CD14-positive monocyte (primary cell): ENCODE data around the gene ASS1. TPM values are rescaled to one million over a fixed set of nuclear protein-coding genes. Genes with fewer than 3 reads are reported as not detected.
A peak's percentile ranks its signal among the peaks of the same experiment; 100 is the strongest.

Source experiments
- DNase-seq, 3 donors: peaks; one replicate each; pipeline ENCODE4 v3.0.0-alpha.2; 2011 to 2022
- H2AFZ ChIP-seq: 2 replicates; pipeline ENCODE4 v1.6.0; 2012; ENCODE audit warnings: mild to moderate bottlenecking, low read depth, low read length, inconsistent platforms; ENCODE audit not compliant: insufficient read depth, poor library complexity, severe bottlenecking
- H3K27ac ChIP-seq, 2 donors: 1 replicate in 1 of 2; 2 replicates in 1 of 2; pipeline ENCODE4 v1.5.1; 2012 to 2013; ENCODE audit warnings: low read length in 2 of 2, control low read depth in 1 of 2, inconsistent platforms in 1 of 2, low read depth in 1 of 2, mild to moderate bottlenecking in 1 of 2
- H3K27me3 ChIP-seq, 2 donors: one replicate each; pipeline versions ENCODE4 v1.6.0 to v1.6.1; 2011 to 2013; ENCODE audit warnings: low read length in 2 of 2; ENCODE audit not compliant: control insufficient read depth in 2 of 2, insufficient read depth in 2 of 2
- H3K36me3 ChIP-seq, 2 donors: replicated peaks in 1 of 2; 1 replicate in 1 of 2; 2 replicates in 1 of 2; pipeline versions ENCODE4 v1.5.1 to v1.6.1; 2012 to 2013; ENCODE audit warnings: low read length in 2 of 2, control low read depth in 1 of 2, inconsistent platforms in 1 of 2, mild to moderate bottlenecking in 1 of 2; ENCODE audit not compliant: insufficient read depth in 2 of 2, control insufficient read depth in 1 of 2
- H3K4me1 ChIP-seq, 2 donors: 1 replicate in 1 of 2; 2 replicates in 1 of 2; pipeline versions ENCODE4 v1.5.1 to v1.6.1; 2012 to 2013; ENCODE audit warnings: low read length in 2 of 2, control low read depth in 1 of 2, inconsistent platforms in 1 of 2, mild to moderate bottlenecking in 1 of 2, moderate library complexity in 1 of 2; ENCODE audit not compliant: insufficient read depth in 2 of 2, control insufficient read depth in 1 of 2
- H3K4me2 ChIP-seq: replicated peaks from 2 replicates; pipeline ENCODE3; 2012; ENCODE audit warnings: low read length, moderate library complexity, mild to moderate bottlenecking; ENCODE audit not compliant: poor library complexity, severe bottlenecking; ENCODE audit errors: extremely low read depth
- H3K4me3 ChIP-seq, 3 experiments: fragments of 200-600 bp in 1 of 3; sonication (generic) in 1 of 3; replicated peaks in 1 of 3; 1 replicate in 2 of 3; 2 replicates in 1 of 3; pipeline ENCODE4 v1.5.1; 2011 to 2013; ENCODE audit warnings: low read length in 3 of 3, mild to moderate bottlenecking in 3 of 3, control low read depth in 2 of 3, low read depth in 2 of 3, inconsistent platforms in 1 of 3, moderate library complexity in 1 of 3
- H3K79me2 ChIP-seq: 2 replicates; pipeline ENCODE4 v1.6.0; 2012; ENCODE audit warnings: mild to moderate bottlenecking, control low read depth, inconsistent platforms, low read length, moderate library complexity; ENCODE audit not compliant: insufficient read depth
- H3K9ac ChIP-seq: 2 replicates; pipeline ENCODE4 v1.6.0; 2017; ENCODE audit warnings: low read length, mild to moderate bottlenecking; ENCODE audit not compliant: insufficient read depth, poor library complexity, severe bottlenecking
- H3K9me3 ChIP-seq, 2 donors: replicated peaks in 1 of 2; 1 replicate in 1 of 2; 2 replicates in 1 of 2; pipeline versions ENCODE4 v1.5.1 to v1.6.1; 2012 to 2013; ENCODE audit warnings: low read length in 2 of 2, control low read depth in 1 of 2; ENCODE audit not compliant: control insufficient read depth in 1 of 2, insufficient read depth in 1 of 2
- H4K20me1 ChIP-seq: 2 replicates; pipeline ENCODE4 v1.6.0; 2012; ENCODE audit warnings: mild to moderate bottlenecking, low read length, control low read depth, moderate library complexity; ENCODE audit not compliant: insufficient read depth
- H3K27ac Mint-ChIP-seq, 7 donors: one replicate each; pipeline ENCODE4 v1.8.0; 2020; ENCODE audit warnings: mild to moderate bottlenecking in 7 of 7, mixed read lengths in 7 of 7, moderate library complexity in 6 of 7, inconsistent platforms in 2 of 7
- H3K27me3 Mint-ChIP-seq, 3 donors: one replicate each; pipeline ENCODE4 v1.8.0; 2021 to 2022; ENCODE audit warnings: low read depth in 3 of 3, mild to moderate bottlenecking in 3 of 3, mixed read lengths in 3 of 3, moderate library complexity in 3 of 3, inconsistent platforms in 1 of 3
- H3K36me3 Mint-ChIP-seq, 2 donors: one replicate each; pipeline ENCODE4 v1.8.0; 2020; ENCODE audit warnings: mixed read lengths in 2 of 2, inconsistent platforms in 1 of 2, mild to moderate bottlenecking in 1 of 2
- H3K4me1 Mint-ChIP-seq: one replicate; pipeline ENCODE4 v1.8.0; 2020; ENCODE audit warnings: mild to moderate bottlenecking, mixed read lengths
- H3K4me3 Mint-ChIP-seq, 2 donors: one replicate each; pipeline ENCODE4 v1.8.0; 2020; ENCODE audit warnings: mild to moderate bottlenecking in 2 of 2, mixed read lengths in 2 of 2, moderate library complexity in 1 of 2
- H3K9me3 Mint-ChIP-seq, 7 donors: one replicate each; pipeline ENCODE4 v1.8.0; 2020 to 2022; ENCODE audit warnings: mixed read lengths in 7 of 7, mild to moderate bottlenecking in 6 of 7, moderate library complexity in 6 of 7, inconsistent platforms in 2 of 7
- WGBS: methylation state at CpG from one replicate; pipeline ENCODE4 v1.1.5; 2013; ENCODE audit warnings: missing lambda C conversion rate; ENCODE audit not compliant: insufficient coverage; 5-methylcytosine and 5-hydroxymethylcytosine counted together
- intact Hi-C, 2 donors: fragments of 100-400 bp; cut with micrococcal nuclease; formaldehyde crosslinking; loops; one replicate each; pipeline versions ENCODE4 v1.15.0 to v1.15.1; 2023
- polyA plus RNA-seq, 3 donors: library from polyadenylated mRNA; depleted of rRNA in 1 of 3; unstranded in 2 of 3; stranded (reverse) in 1 of 3; fragments of 300-500 nt in 2 of 3; fragments of >200 nt in 1 of 3; fragmentation: Illumina TruSeq in 2 of 3; gene quantifications; 1 replicate in 2 of 3; 2 replicates in 1 of 3; pipeline ENCODE4 v1.2.3, GENCODE V29; 2012 to 2021
- TF ChIP-seq, protein P1 (sequence below): fragments of 200-600 bp; IDR thresholded peaks from one replicate; pipeline ENCODE4 v1.8.0; 2022; ENCODE audit warnings: antibody characterized with exemption, mild to moderate bottlenecking

Gene ASS1
- polyA plus RNA-seq, 3 donors = not detected

DNA sequence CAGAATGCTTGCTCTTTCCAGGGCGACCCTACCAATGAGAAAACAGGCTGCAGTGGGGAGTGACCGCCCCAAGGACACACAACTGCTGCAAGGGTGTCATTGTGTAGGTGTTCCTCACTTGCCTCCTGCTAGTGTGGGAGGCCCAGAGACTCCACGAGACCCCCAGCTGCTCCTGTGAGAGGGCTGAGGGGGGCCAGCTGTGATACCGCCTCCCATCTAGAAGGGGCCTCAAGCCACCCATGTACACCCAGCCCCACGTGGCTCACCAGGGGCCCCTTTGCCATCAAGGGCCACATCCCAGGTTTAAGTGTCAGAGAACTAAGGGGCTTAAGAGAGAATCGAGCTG is 1.3 kb upstream of the ASS1 start:
- Histone ChIP-seq H3K9me3 (peaks cover 15 to 16% of the 10 kb centered on the region in 2 donors), H3K27ac (no peak overlapping the region), H3K4me3 (no peak overlapping the region), H3K4me2 (no peak overlapping the region), H4K20me1 (no peaks in the 10 kb centered on the region), H3K9ac (no peak overlapping the region), H2AFZ (no peak overlapping the region), H3K36me3 (no peaks in the 10 kb centered on the region), H3K4me1 (peaks cover 18 to 34% of the 10 kb centered on the region in 2 donors), H3K79me2 (no peaks in the 10 kb centered on the region), H3K27me3 (peaks cover 14 to 25% of the 10 kb centered on the region in 2 donors)
- H3K4me1 Mint-ChIP-seq = peaks cover 25% of the 10 kb centered on the region
- intact Hi-C loops = no loop called here
- peaks cover 32 to 37% (median 35%) of the 10 kb centered on the region in 3 donors for H3K27me3 Mint-ChIP-seq
- peaks cover 4 to 27% (median 24%) of the 10 kb centered on the region in 7 donors for H3K9me3 Mint-ChIP-seq
- WGBS = 91% methylated on average over 2 of the region's 6 CpGs
- no peak overlapping the region for H3K27ac Mint-ChIP-seq
- TF ChIP-seq, protein P1, sequence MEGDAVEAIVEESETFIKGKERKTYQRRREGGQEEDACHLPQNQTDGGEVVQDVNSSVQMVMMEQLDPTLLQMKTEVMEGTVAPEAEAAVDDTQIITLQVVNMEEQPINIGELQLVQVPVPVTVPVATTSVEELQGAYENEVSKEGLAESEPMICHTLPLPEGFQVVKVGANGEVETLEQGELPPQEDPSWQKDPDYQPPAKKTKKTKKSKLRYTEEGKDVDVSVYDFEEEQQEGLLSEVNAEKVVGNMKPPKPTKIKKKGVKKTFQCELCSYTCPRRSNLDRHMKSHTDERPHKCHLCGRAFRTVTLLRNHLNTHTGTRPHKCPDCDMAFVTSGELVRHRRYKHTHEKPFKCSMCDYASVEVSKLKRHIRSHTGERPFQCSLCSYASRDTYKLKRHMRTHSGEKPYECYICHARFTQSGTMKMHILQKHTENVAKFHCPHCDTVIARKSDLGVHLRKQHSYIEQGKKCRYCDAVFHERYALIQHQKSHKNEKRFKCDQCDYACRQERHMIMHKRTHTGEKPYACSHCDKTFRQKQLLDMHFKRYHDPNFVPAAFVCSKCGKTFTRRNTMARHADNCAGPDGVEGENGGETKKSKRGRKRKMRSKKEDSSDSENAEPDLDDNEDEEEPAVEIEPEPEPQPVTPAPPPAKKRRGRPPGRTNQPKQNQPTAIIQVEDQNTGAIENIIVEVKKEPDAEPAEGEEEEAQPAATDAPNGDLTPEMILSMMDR = no peak
- no peaks in the 10 kb centered on the region for H3K36me3 Mint-ChIP-seq
- H3K4me3 Mint-ChIP-seq = peak overlapping the region in 1 of 2 donors; percentile 53
- DNase-seq = no peak

DNA sequence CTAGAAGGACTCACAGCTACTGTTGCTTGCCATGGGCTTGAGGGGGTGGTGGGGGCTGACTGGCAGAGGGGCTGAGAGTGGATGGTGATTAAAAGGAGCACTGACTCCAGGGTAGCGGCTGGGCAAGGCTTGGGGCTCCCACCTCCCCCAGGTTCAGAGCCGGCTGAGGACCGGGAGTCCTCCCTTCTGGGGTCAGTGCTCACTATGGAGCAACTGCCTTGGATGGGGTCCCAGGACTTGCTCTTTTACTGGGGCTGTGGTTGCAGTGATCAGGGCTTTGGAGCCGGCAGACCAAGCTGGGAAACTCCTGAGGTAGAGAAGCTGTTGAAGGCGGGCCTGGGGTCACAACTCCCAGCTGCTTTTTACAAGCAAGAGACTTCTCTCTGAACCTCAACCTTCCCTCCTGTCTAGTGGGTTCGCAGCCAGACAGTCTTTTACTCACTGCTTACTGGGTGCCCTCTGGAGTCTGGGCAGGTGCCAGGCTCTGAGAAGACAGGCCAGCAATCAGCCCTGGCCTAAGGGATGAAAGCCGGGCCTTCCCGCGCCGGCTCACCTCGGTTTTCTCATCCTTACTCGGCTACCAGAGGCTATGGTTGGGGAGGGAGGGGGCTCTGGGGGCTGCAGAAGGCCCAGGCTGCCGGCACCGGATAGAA is 795 bp upstream of the ASS1 start:
- H3K27me3 ChIP-seq = peaks cover 14 to 25% of the 10 kb centered on the region in 2 donors
- H3K9me3 ChIP-seq = peaks cover 15 to 16% of the 10 kb centered on the region in 2 donors
- H3K4me1 ChIP-seq = peaks cover 18 to 35% of the 10 kb centered on the region in 2 donors
- no peaks in the 10 kb centered on the region for H3K36me3 ChIP-seq
- no peaks in the 10 kb centered on the region for H3K36me3 Mint-ChIP-seq
- H3K27ac Mint-ChIP-seq = no peak overlapping the region
- WGBS = 48% methylated on average over 11 of the region's 14 CpGs
- peaks cover 25% of the 10 kb centered on the region for H3K4me1 Mint-ChIP-seq
- H3K79me2 ChIP-seq = no peaks in the 10 kb centered on the region
- peaks cover 4 to 27% (median 24%) of the 10 kb centered on the region in 7 donors for H3K9me3 Mint-ChIP-seq
- peak overlapping the region in 1 of 2 donors; percentile 57 for H3K4me3 Mint-ChIP-seq
- no peaks in the 10 kb centered on the region for H4K20me1 ChIP-seq
- intact Hi-C loops = no loop called here
- no peak for DNase-seq
- TF ChIP-seq, protein P1 = no peak
- no peak overlapping the region for H2AFZ ChIP-seq
- no peak overlapping the region for H3K9ac ChIP-seq
- H3K4me2 ChIP-seq = peak overlapping the region; percentile 67
- H3K27me3 Mint-ChIP-seq = peaks cover 31 to 40% (median 38%) of the 10 kb centered on the region in 3 donors
- peak overlapping the region in 1 of 3 experiments; percentile 59 for H3K4me3 ChIP-seq
- no peak overlapping the region for H3K27ac ChIP-seq
